Neutrophil (primary cell): ENCODE measurements around the gene PDGFC.

Source experiments
- H3K27ac ChIP-seq: fragments of 200-600 bp; sonication (generic); 2 replicates; pipeline ENCODE4 v1.5.1; 2016; ENCODE audit warnings: mild to moderate bottlenecking, moderate library complexity
- H3K27me3 ChIP-seq: fragments of 200-600 bp; sonication (generic); 2 replicates; pipeline ENCODE4 v1.6.0; 2016; ENCODE audit warnings: mild to moderate bottlenecking
- H3K36me3 ChIP-seq: fragments of 200-600 bp; sonication (generic); 2 replicates; pipeline ENCODE4 v1.5.1; 2017
- H3K4me1 ChIP-seq, 2 experiments: fragments of 200-600 bp in 1 of 2; sonication (generic) in 1 of 2; 1 replicate in 1 of 2; 2 replicates in 1 of 2; pipeline versions ENCODE4 v1.5.1 to v1.6.1; 2013 to 2016; ENCODE audit warnings: low read depth in 1 of 2, low read length in 1 of 2, mild to moderate bottlenecking in 1 of 2, moderate library complexity in 1 of 2; ENCODE audit not compliant: control insufficient read depth in 1 of 2, insufficient read depth in 1 of 2
- H3K4me3 ChIP-seq, 2 experiments: fragments of 200-600 bp in 1 of 2; sonication (generic) in 1 of 2; 1 replicate in 1 of 2; 2 replicates in 1 of 2; pipeline ENCODE4 v1.5.1; 2013 to 2016; ENCODE audit warnings: low read depth in 1 of 2, low read length in 1 of 2, mild to moderate bottlenecking in 1 of 2, moderate library complexity in 1 of 2
- H3K9me3 ChIP-seq: fragments of 200-600 bp; sonication (generic); 2 replicates; pipeline ENCODE4 v1.5.1; 2016
- CTCF ChIP-seq: fragments of 200-600 bp; sonication (generic); IDR thresholded peaks from 2 replicates; pipeline ENCODE4 v1.5.1; 2016; ENCODE audit warnings: antibody characterized with exemption

PDGFC gene

GRCh38 chr4:156734965-156735895 is 236.4 kb downstream of the PDGFC start:
- no peak for TF ChIP-seq CTCF
- H3K36me3 ChIP-seq, result no peaks in the 10 kb centered on the region

GRCh38 chr4:156733582-156733981 is 238.0 kb downstream of the PDGFC start:
- H3K27ac ChIP-seq, result no peak overlapping the region
- H3K36me3 ChIP-seq, result no peaks in the 10 kb centered on the region
- no peaks in the 10 kb centered on the region for H3K4me1 ChIP-seq
- TF ChIP-seq CTCF, result no peak
- no peak overlapping the region for H3K4me3 ChIP-seq
- H3K27me3 ChIP-seq, result no peaks in the 10 kb centered on the region
- no peaks in the 10 kb centered on the region for H3K9me3 ChIP-seq

More at GRCh38 chr4:156734965-156735895, 236.4 kb downstream of the PDGFC start:
- H3K27ac ChIP-seq, result no peak overlapping the region
- H3K9me3 ChIP-seq, result no peaks in the 10 kb centered on the region
- no peaks in the 10 kb centered on the region for H3K4me1 ChIP-seq
- H3K27me3 ChIP-seq, result no peaks in the 10 kb centered on the region
- no peak overlapping the region for H3K4me3 ChIP-seq

DNA sequence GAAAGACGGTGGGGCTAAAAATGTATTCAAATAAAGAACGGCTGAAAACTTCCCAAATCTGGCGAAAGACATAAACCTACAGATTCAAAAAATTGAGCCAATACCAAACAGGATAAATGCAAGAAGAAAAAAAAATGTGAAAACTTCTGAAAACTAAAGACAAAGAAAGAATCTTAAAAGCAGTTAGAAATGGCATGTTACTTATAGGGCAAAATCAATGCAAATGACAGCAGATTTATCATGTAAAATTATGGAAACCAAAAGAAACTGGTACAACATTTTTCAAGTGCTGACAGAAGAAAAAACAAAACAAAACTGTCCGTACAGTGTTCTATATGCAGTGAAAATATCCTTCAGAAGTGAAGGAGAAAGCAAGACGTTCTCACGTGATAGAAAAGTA is 239.0 kb downstream of the PDGFC start:
- no peak for TF ChIP-seq CTCF
- no peak overlapping the region for H3K27ac ChIP-seq
- H3K9me3 ChIP-seq, result no peaks in the 10 kb centered on the region
- H3K4me1 ChIP-seq, result no peaks in the 10 kb centered on the region
- H3K36me3 ChIP-seq, result no peaks in the 10 kb centered on the region
- no peaks in the 10 kb centered on the region for H3K27me3 ChIP-seq
- no peak overlapping the region for H3K4me3 ChIP-seq

GRCh38 chr4:156729416-156729815 is 242.2 kb downstream of the PDGFC start:
- Histone ChIP-seq H3K27ac (no peak overlapping the region), H3K27me3 (no peaks in the 10 kb centered on the region), H3K4me1 (no peaks in the 10 kb centered on the region), H3K36me3 (no peaks in the 10 kb centered on the region), H3K4me3 (no peak overlapping the region), H3K9me3 (no peaks in the 10 kb centered on the region)
- no peak for TF ChIP-seq CTCF

DNA sequence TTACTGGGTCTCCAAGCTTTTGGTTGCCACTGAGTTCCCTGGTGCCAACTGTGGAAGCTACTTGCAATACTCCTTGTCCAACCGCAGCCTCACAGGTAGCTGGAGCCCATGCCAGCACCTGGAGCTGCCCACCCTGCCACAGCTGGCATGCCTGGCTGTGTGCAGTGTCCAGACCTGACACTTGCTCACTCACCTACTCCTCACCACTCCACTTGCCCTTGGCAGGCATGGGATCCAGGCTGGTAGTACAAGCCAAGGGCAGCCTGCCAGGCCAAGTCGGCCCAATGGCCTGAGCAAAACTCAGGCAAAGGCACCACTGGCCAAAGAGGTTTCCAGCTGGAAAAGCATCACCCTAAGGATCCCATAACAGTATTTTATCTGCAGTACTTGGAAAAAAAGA is 246.3 kb downstream of the PDGFC start:
- H3K27ac ChIP-seq, result no peak overlapping the region
- no peak overlapping the region for H3K4me3 ChIP-seq
- H3K4me1 ChIP-seq, result no peaks in the 10 kb centered on the region
- TF ChIP-seq CTCF, result no peak
- no peaks in the 10 kb centered on the region for H3K36me3 ChIP-seq
- no peaks in the 10 kb centered on the region for H3K27me3 ChIP-seq
- H3K9me3 ChIP-seq, result no peaks in the 10 kb centered on the region
